Thymus (tissue), 11 donors: Measurements from ENCODE around the gene TTK. TPM values are rescaled to one million over a fixed set of nuclear protein-coding genes. Genes with fewer than 3 reads are reported as not detected.

Experiments
- DNase-seq, 9 donors: peaks; one replicate each; pipeline ENCODE4 v3.0.0-alpha.2; 2013; ENCODE audit warnings: low spot score in 9 of 9, low read depth in 6 of 9, missing footprints in 1 of 9
- H3K27ac ChIP-seq, 2 donors: one replicate each; pipeline ENCODE4 v1.5.1; 2013; ENCODE audit warnings: control low read depth in 1 of 2, low read depth in 1 of 2, low read length in 1 of 2, mild to moderate bottlenecking in 1 of 2, moderate library complexity in 1 of 2
- H3K27me3 ChIP-seq, 2 donors: one replicate each; pipeline ENCODE4 v1.5.1; 2013; ENCODE audit warnings: low read length in 1 of 2; ENCODE audit not compliant: control insufficient read depth in 2 of 2, insufficient read depth in 1 of 2
- H3K36me3 ChIP-seq, 2 donors: one replicate each; pipeline ENCODE4 v1.5.1; 2013; ENCODE audit warnings: low read length in 1 of 2, mild to moderate bottlenecking in 1 of 2, moderate library complexity in 1 of 2; ENCODE audit not compliant: control insufficient read depth in 2 of 2, insufficient read depth in 2 of 2
- H3K4me1 ChIP-seq, 2 donors: one replicate each; pipeline ENCODE4 v1.5.1; 2013; ENCODE audit warnings: low read length in 2 of 2; ENCODE audit not compliant: control insufficient read depth in 2 of 2, insufficient read depth in 2 of 2
- H3K4me3 ChIP-seq, 2 donors: one replicate each; pipeline ENCODE4 v1.5.1; 2013; ENCODE audit warnings: low read length in 2 of 2, control low read depth in 1 of 2, mild to moderate bottlenecking in 1 of 2
- H3K9me3 ChIP-seq, 2 donors: one replicate each; pipeline ENCODE4 v1.5.1; 2013; ENCODE audit warnings: low read length in 1 of 2, mild to moderate bottlenecking in 1 of 2; ENCODE audit not compliant: control insufficient read depth in 2 of 2, insufficient read depth in 1 of 2
- WGBS: extraction: QIAGEN DNeasy Blood & Tissue Kit; methylation state at CpG from one replicate; pipeline ENCODE4 v1.1.7; 2013; 5-methylcytosine and 5-hydroxymethylcytosine counted together
- polyA plus RNA-seq: library from polyadenylated mRNA; stranded (reverse); fragments of 200-250 nt; gene quantifications from one replicate; pipeline ENCODE4 v1.2.3, GENCODE V29; 2013
- total RNA-seq: library from RNA; stranded (reverse); fragments of 120-200 nt; gene quantifications from one replicate; pipeline ENCODE4 v1.2.4, GENCODE V29; 2013
- donor health status: healthy.

TTK gene
- total and polyA plus RNA-seq, 2 donors, result 5.5 to 57.7 TPM

DNA sequence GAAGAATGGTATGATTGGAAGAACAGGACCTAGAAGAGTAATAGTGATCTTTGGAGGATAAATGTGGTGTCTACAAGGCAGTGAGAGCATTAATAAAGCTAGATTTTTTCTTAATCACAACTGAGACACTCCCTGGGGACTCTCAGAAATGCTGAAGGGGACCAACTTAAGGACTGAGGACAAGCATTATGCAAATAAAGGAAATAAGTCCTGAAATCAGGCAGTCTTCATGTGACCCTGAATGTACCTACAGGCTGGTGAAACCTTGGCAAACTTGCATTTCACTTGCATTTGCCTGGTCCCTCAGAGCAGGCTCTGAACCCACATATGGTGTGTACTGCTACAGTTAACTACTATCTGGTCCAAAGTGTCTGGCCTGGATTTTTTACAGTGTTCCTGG lies 19.3 kb upstream of the TTK start:
- DNase-seq, result no peak
- peak overlapping the region; percentile 95 to 98 for H3K27ac ChIP-seq

GRCh38 chr6:79989641-79990040 lies 14.8 kb upstream of the TTK start:
- no peak overlapping the region for H3K4me3 ChIP-seq
- DNase-seq, result no peak
- no peaks in the 10 kb centered on the region for H3K36me3 ChIP-seq
- H3K9me3 ChIP-seq, result no peaks in the 10 kb centered on the region
- H3K27ac ChIP-seq, result no peak overlapping the region
- no peaks in the 10 kb centered on the region for H3K27me3 ChIP-seq
- peaks cover 31 to 34% of the 10 kb centered on the region in 2 donors for H3K4me1 ChIP-seq
- 98% methylated on average over 1 of the region's 1 CpG for WGBS

More for the DNA sequence above, 19.3 kb upstream of the TTK start:
- H3K27me3 ChIP-seq, result no peaks in the 10 kb centered on the region
- peaks cover 34 to 44% of the 10 kb centered on the region in 2 donors for H3K4me1 ChIP-seq
- H3K9me3 ChIP-seq, result no peaks in the 10 kb centered on the region
- H3K36me3 ChIP-seq, result no peaks in the 10 kb centered on the region
- H3K4me3 ChIP-seq, result no peak overlapping the region

GRCh38 chr6:79993012-79993910 lies 11.2 kb upstream of the TTK start:
- DNase-seq, result no peak
- Histone ChIP-seq H3K4me3 (no peak overlapping the region), H3K36me3 (no peaks in the 10 kb centered on the region), H3K27ac (peak overlapping the region in 1 of 2 donors; percentile 68), H3K27me3 (no peaks in the 10 kb centered on the region), H3K9me3 (no peaks in the 10 kb centered on the region), H3K4me1 (peaks cover 14 to 16% of the 10 kb centered on the region in 2 donors)
- 93% methylated on average over 2 of the region's 2 CpGs for WGBS

- no peak for DNase-seq
- Histone ChIP-seq H3K27me3 (no peaks in the 10 kb centered on the region), H3K4me3 (no peak overlapping the region), H3K36me3 (no peaks in the 10 kb centered on the region), H3K9me3 (no peaks in the 10 kb centered on the region), H3K4me1 (peaks cover 14 to 16% of the 10 kb centered on the region in 2 donors), H3K27ac (peak overlapping the region; percentile 49 to 68)
Measured at GRCh38 chr6:79993911-79994309, 10.5 kb upstream of the TTK start.

DNA sequence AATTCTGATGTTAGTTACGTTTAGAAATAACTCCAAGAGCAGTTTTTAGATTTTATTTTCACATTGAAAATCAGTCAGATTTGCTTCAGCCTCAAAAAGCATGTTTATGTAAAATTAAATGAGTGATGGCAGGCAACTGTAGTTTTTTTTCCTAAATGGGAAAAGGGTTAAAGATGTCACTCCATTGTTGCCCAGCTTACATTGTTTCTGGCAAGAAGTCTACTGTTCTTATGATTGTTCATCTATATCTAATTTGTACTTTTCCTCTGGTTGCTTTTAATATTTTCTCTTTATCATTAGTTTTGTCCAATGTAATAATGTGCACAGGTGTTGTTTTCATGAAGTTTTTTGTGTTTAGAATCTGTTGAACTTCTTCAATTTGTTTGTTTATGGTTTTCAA lies 6.7 kb upstream of the TTK start:
- no peak overlapping the region for H3K4me3 ChIP-seq
- no peaks in the 10 kb centered on the region for H3K27me3 ChIP-seq
- no peaks in the 10 kb centered on the region for H3K36me3 ChIP-seq
- DNase-seq, result no peak
- peaks cover 13 to 16% of the 10 kb centered on the region in 2 donors for H3K4me1 ChIP-seq
- H3K27ac ChIP-seq, result no peak overlapping the region
- WGBS, result 97% methylated on average over 1 of the region's 1 CpG
- no peaks in the 10 kb centered on the region for H3K9me3 ChIP-seq

DNA sequence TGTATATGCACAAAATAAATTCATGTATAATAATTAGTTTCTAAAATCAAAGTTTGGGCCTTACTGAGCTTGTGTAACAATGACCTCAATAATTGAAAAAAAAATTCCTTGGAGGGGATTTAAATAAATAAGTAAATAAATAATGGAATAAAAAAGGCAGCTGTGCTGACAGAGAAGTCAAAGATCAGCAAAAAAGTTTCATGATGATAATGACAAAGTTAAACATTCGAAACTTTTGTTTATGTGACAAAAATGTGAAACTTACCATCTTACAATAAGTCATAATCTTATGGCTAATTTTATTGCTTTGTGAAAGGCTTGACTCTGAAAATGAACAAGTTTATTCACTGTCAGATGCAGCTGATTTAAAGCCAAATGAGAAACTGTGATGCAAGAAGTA lies 3.1 kb upstream of the TTK start:
- 98% methylated on average over 1 of the region's 1 CpG for WGBS
- H3K4me1 ChIP-seq, result peaks cover 10 to 12% of the 10 kb centered on the region in 2 donors
- no peaks in the 10 kb centered on the region for H3K36me3 ChIP-seq
- H3K4me3 ChIP-seq, result no peak overlapping the region
- DNase-seq, result no peak
- H3K27me3 ChIP-seq, result no peaks in the 10 kb centered on the region
- H3K9me3 ChIP-seq, result no peaks in the 10 kb centered on the region
- H3K27ac ChIP-seq, result no peak overlapping the region

GRCh38 chr6:80003826-80004172 lies 650 bp upstream of the TTK start:
- Histone ChIP-seq H3K27ac (peak overlapping the region; percentile 96 to 99), H3K27me3 (no peaks in the 10 kb centered on the region), H3K36me3 (no peaks in the 10 kb centered on the region), H3K4me3 (peak overlapping the region; percentile 69 to 81), H3K4me1 (peaks cover 10 to 12% of the 10 kb centered on the region in 2 donors), H3K9me3 (no peaks in the 10 kb centered on the region)
- peak in 8 of 9 donors; percentile 66 to 89 (median 80) for DNase-seq
- under 1% methylated on average over 13 of the region's 13 CpGs for WGBS

- peak overlapping the region; percentile 69 to 81 for H3K4me3 ChIP-seq
- WGBS, result 65% methylated on average over 6 of the region's 6 CpGs
Measured at GRCh38 chr6:80005406-80005805, 957 bp downstream of the TTK start.

GRCh38 chr6:80006541-80006940 lies 2.1 kb downstream of the TTK start:
- H3K4me1 ChIP-seq, result peaks cover 10 to 12% of the 10 kb centered on the region in 2 donors
- H3K4me3 ChIP-seq, result peak overlapping the region in 1 of 2 donors; percentile 22
- no peaks in the 10 kb centered on the region for H3K9me3 ChIP-seq
- no peak overlapping the region for H3K27ac ChIP-seq
- DNase-seq, result no peak
- H3K36me3 ChIP-seq, result peaks cover 0 to 10% of the 10 kb centered on the region in 2 donors
- WGBS, result 96% methylated on average over 1 of the region's 1 CpG
- H3K27me3 ChIP-seq, result no peaks in the 10 kb centered on the region

More at GRCh38 chr6:80005406-80005805, 957 bp downstream of the TTK start:
- H3K36me3 ChIP-seq, result peaks cover 0 to 8% of the 10 kb centered on the region in 2 donors
- peak overlapping the region; percentile 21 to 96 for H3K27ac ChIP-seq
- peaks cover 10 to 12% of the 10 kb centered on the region in 2 donors for H3K4me1 ChIP-seq
- no peaks in the 10 kb centered on the region for H3K27me3 ChIP-seq
- H3K9me3 ChIP-seq, result no peaks in the 10 kb centered on the region
- no peak for DNase-seq
